ENCODE measurements around the gene ISCA2.

ISCA2 gene

GRCh38 chr14:74483321-74483720, 10.2 kb upstream of the ISCA2 start:
- Histone ChIP-seq H3K9me3 (ENCODE audit: control insufficient read depth, low read length) (no peaks in the 10 kb centered on the region), H3K36me3 (ENCODE audit: control insufficient read depth, insufficient read depth, low read length) (peaks cover 65% of the 10 kb centered on the region), H3K4me3 (ENCODE audit: extremely low read depth, insufficient read depth, low read length, poor library complexity, severe bottlenecking) (no peak overlapping the region), H3K27ac (ENCODE audit: low read depth, low read length, severe bottlenecking) (no peak overlapping the region), H3K4me1 (ENCODE audit: control insufficient read depth, insufficient read depth, low read length, poor library complexity, severe bottlenecking) (peaks cover 9% of the 10 kb centered on the region)

- H3K9me3 ChIP-seq (ENCODE audit: control insufficient read depth, low read length): no peaks in the 10 kb centered on the region
- 86% methylated on average over 1 of the region's 3 CpGs; no CpG with 5 or more reads in 1 of the 2 experiments for WGBS, 2 experiments (ENCODE audit: insufficient coverage in 2 of 2)
These were observed 7.4 kb upstream of the ISCA2 start for GRCh38 chr14:74486164-74486563.

GRCh38 chr14:74488786-74489397, 4.7 kb upstream of the ISCA2 start:
- Histone ChIP-seq H3K4me3 (ENCODE audit: extremely low read depth, insufficient read depth, low read length, poor library complexity, severe bottlenecking) (no peak overlapping the region), H3K9me3 (ENCODE audit: control insufficient read depth, low read length) (no peaks in the 10 kb centered on the region), H3K4me1 (ENCODE audit: control insufficient read depth, insufficient read depth, low read length, poor library complexity, severe bottlenecking) (peaks cover 19% of the 10 kb centered on the region), H3K36me3 (ENCODE audit: control insufficient read depth, insufficient read depth, low read length) (peaks cover 22% of the 10 kb centered on the region), H3K27ac (ENCODE audit: low read depth, low read length, severe bottlenecking) (no peak overlapping the region)

More at GRCh38 chr14:74486164-74486563, 7.4 kb upstream of the ISCA2 start:
- H3K27ac ChIP-seq (ENCODE audit: low read depth, low read length, severe bottlenecking): no peak overlapping the region
- H3K4me3 ChIP-seq (ENCODE audit: extremely low read depth, insufficient read depth, low read length, poor library complexity, severe bottlenecking): no peak overlapping the region
- H3K4me1 ChIP-seq (ENCODE audit: control insufficient read depth, insufficient read depth, low read length, poor library complexity, severe bottlenecking): peaks cover 12% of the 10 kb centered on the region
- H3K36me3 ChIP-seq (ENCODE audit: control insufficient read depth, insufficient read depth, low read length): peaks cover 42% of the 10 kb centered on the region

GRCh38 chr14:74490486-74490885, 3.1 kb upstream of the ISCA2 start:
- whole genome bisulfite sequencing, 2 experiments (ENCODE audit: insufficient coverage in 2 of 2): no CpG with 5 or more reads among the region's 1 CpG
- H3K27ac ChIP-seq (ENCODE audit: low read depth, low read length, severe bottlenecking): no peak overlapping the region
- peaks cover 29% of the 10 kb centered on the region for H3K4me1 ChIP-seq (ENCODE audit: control insufficient read depth, insufficient read depth, low read length, poor library complexity, severe bottlenecking)
- no peak overlapping the region for H3K4me3 ChIP-seq (ENCODE audit: extremely low read depth, insufficient read depth, low read length, poor library complexity, severe bottlenecking)
- H3K9me3 ChIP-seq (ENCODE audit: control insufficient read depth, low read length): no peaks in the 10 kb centered on the region
- H3K36me3 ChIP-seq (ENCODE audit: control insufficient read depth, insufficient read depth, low read length): peaks cover 24% of the 10 kb centered on the region

- Histone ChIP-seq H3K4me3 (ENCODE audit: extremely low read depth, insufficient read depth, low read length, poor library complexity, severe bottlenecking) (peak overlapping the region; percentile 89), H3K4me1 (ENCODE audit: control insufficient read depth, insufficient read depth, low read length, poor library complexity, severe bottlenecking) (peaks cover 33% of the 10 kb centered on the region), H3K36me3 (ENCODE audit: control insufficient read depth, insufficient read depth, low read length) (peaks cover 25% of the 10 kb centered on the region), H3K9me3 (ENCODE audit: control insufficient read depth, low read length) (no peaks in the 10 kb centered on the region), H3K27ac (ENCODE audit: low read depth, low read length, severe bottlenecking) (peak overlapping the region; percentile 90)
- WGBS, 2 experiments (ENCODE audit: insufficient coverage in 2 of 2): 3% methylated on average over 17 of the region's 20 CpGs
These were observed 1.4 kb upstream of the ISCA2 start for GRCh38 chr14:74491956-74492775.

GRCh38 chr14:74492776-74493342, 706 bp upstream of the ISCA2 start, which contains the start of gene NPC2:
TSS of gene NPC2 (minus strand) at chr14:74493305. CDS start at chr14:74493274, 31 bp downstream.
- Histone ChIP-seq H3K36me3 (ENCODE audit: control insufficient read depth, insufficient read depth, low read length) (peaks cover 21% of the 10 kb centered on the region), H3K4me1 (ENCODE audit: control insufficient read depth, insufficient read depth, low read length, poor library complexity, severe bottlenecking) (peaks cover 26% of the 10 kb centered on the region), H3K4me3 (ENCODE audit: extremely low read depth, insufficient read depth, low read length, poor library complexity, severe bottlenecking) (peak within 1 kb of the TSS; percentile 89), H3K27ac (ENCODE audit: low read depth, low read length, severe bottlenecking) (peak within 1 kb of the TSS; percentile 90), H3K9me3 (ENCODE audit: control insufficient read depth, low read length) (no peaks in the 10 kb centered on the region)
- 0% methylated on average over 25 to 32 of the region's 35 CpGs for WGBS, 2 experiments (ENCODE audit: insufficient coverage in 2 of 2)

GRCh38 chr14:74495356-74495755, 1.8 kb downstream of the ISCA2 start:
- Histone ChIP-seq H3K9me3 (ENCODE audit: control insufficient read depth, low read length) (no peaks in the 10 kb centered on the region), H3K4me3 (ENCODE audit: extremely low read depth, insufficient read depth, low read length, poor library complexity, severe bottlenecking) (no peak overlapping the region), H3K4me1 (ENCODE audit: control insufficient read depth, insufficient read depth, low read length, poor library complexity, severe bottlenecking) (peaks cover 21% of the 10 kb centered on the region), H3K36me3 (ENCODE audit: control insufficient read depth, insufficient read depth, low read length) (peaks cover 27% of the 10 kb centered on the region), H3K27ac (ENCODE audit: low read depth, low read length, severe bottlenecking) (no peak overlapping the region)
- 67 to 100% methylated on average over 1 to 2 of the region's 2 CpGs for WGBS, 2 experiments (ENCODE audit: insufficient coverage in 2 of 2)

GRCh38 chr14:74500417-74501134, 7.0 kb downstream of the ISCA2 start:
- H3K27ac ChIP-seq (ENCODE audit: low read depth, low read length, severe bottlenecking): peak overlapping the region; percentile 36
- WGBS, 2 experiments (ENCODE audit: insufficient coverage in 2 of 2): 75 to 82% methylated on average over 6 to 10 of the region's 10 CpGs
- peaks cover 3% of the 10 kb centered on the region for H3K4me1 ChIP-seq (ENCODE audit: control insufficient read depth, insufficient read depth, low read length, poor library complexity, severe bottlenecking)
- peaks cover 37% of the 10 kb centered on the region for H3K36me3 ChIP-seq (ENCODE audit: control insufficient read depth, insufficient read depth, low read length)
- no peaks in the 10 kb centered on the region for H3K9me3 ChIP-seq (ENCODE audit: control insufficient read depth, low read length)
- no peak overlapping the region for H3K4me3 ChIP-seq (ENCODE audit: extremely low read depth, insufficient read depth, low read length, poor library complexity, severe bottlenecking)

- H3K9me3 ChIP-seq (ENCODE audit: control insufficient read depth, low read length): no peaks in the 10 kb centered on the region
- peaks cover 35% of the 10 kb centered on the region for H3K36me3 ChIP-seq (ENCODE audit: control insufficient read depth, insufficient read depth, low read length)
- no peaks in the 10 kb centered on the region for H3K4me1 ChIP-seq (ENCODE audit: control insufficient read depth, insufficient read depth, low read length, poor library complexity, severe bottlenecking)
- no peak overlapping the region for H3K4me3 ChIP-seq (ENCODE audit: extremely low read depth, insufficient read depth, low read length, poor library complexity, severe bottlenecking)
- peak overlapping the region; percentile 36 for H3K27ac ChIP-seq (ENCODE audit: low read depth, low read length, severe bottlenecking)
- WGBS, 2 experiments (ENCODE audit: insufficient coverage in 2 of 2): 51 to 59% methylated on average over 10 to 16 of the region's 16 CpGs
These were observed 7.6 kb downstream of the ISCA2 start for GRCh38 chr14:74501135-74501614.

GRCh38 chr14:74501691-74502090, 8.1 kb downstream of the ISCA2 start:
- peaks cover 33% of the 10 kb centered on the region for H3K36me3 ChIP-seq (ENCODE audit: control insufficient read depth, insufficient read depth, low read length)
- no peak overlapping the region for H3K4me3 ChIP-seq (ENCODE audit: extremely low read depth, insufficient read depth, low read length, poor library complexity, severe bottlenecking)
- no peaks in the 10 kb centered on the region for H3K9me3 ChIP-seq (ENCODE audit: control insufficient read depth, low read length)
- no peaks in the 10 kb centered on the region for H3K4me1 ChIP-seq (ENCODE audit: control insufficient read depth, insufficient read depth, low read length, poor library complexity, severe bottlenecking)
- 63 to 89% methylated on average over 3 of the region's 5 CpGs for WGBS, 2 experiments (ENCODE audit: insufficient coverage in 2 of 2)
- H3K27ac ChIP-seq (ENCODE audit: low read depth, low read length, severe bottlenecking): no peak overlapping the region
